Measurements from ENCODE around the gene MFNG.

The MFNG gene

GRCh38 chr22:37482244-37482643 lies 3.9 kb downstream of the MFNG start:
- peaks cover 87% of the 10 kb centered on the region for H3K36me3 ChIP-seq (ENCODE audit: control insufficient read depth, low read length)
- H3K9me2 ChIP-seq (replicated peaks; ENCODE audit: control insufficient read depth, low read length), result no peaks in the 10 kb centered on the region
- H3F3A ChIP-seq (ENCODE audit: control insufficient read depth, insufficient read depth), result peaks cover 27% of the 10 kb centered on the region
- H3K4me3 ChIP-seq (ENCODE audit: low read length), result peak overlapping the region; percentile 96
- H4K20me1 ChIP-seq (ENCODE audit: control insufficient read depth, insufficient read depth, low read depth, low read length), result peaks cover 11% of the 10 kb centered on the region; the same call in 1 of the 2 replicates
- no peaks in the 10 kb centered on the region for H3K27me3 ChIP-seq (ENCODE audit: control insufficient read depth, low read length)
- peaks cover 75% of the 10 kb centered on the region for H3K4me1 ChIP-seq (ENCODE audit: control insufficient read depth, low read length)
- peak overlapping the region; percentile 94 for H3K27ac ChIP-seq (ENCODE audit: low read depth, low read length)
- H3K79me2 ChIP-seq (ENCODE audit: control insufficient read depth, low read length), result peaks cover 92% of the 10 kb centered on the region
- TF ChIP-seq CTCF (IDR thresholded peaks at IDR 0.05; ENCODE audit: low read depth, low read length, poor library complexity, severe bottlenecking) (no peak), EZH2phosphoT487 (IDR thresholded peaks at IDR 0.05; ENCODE audit: borderline replicate concordance, low read length) (no peak)
- H3K4me2 ChIP-seq (ENCODE audit: low read length), result peak overlapping the region; percentile 100
- H3K9me3 ChIP-seq (ENCODE audit: control insufficient read depth, insufficient read depth, low read length), result no peaks in the 10 kb centered on the region

- Histone ChIP-seq H3K79me2 (ENCODE audit: control insufficient read depth, low read length) (peaks cover 89% of the 10 kb centered on the region), H3F3A (ENCODE audit: control insufficient read depth, insufficient read depth) (peaks cover 32% of the 10 kb centered on the region), H3K27me3 (ENCODE audit: control insufficient read depth, low read length) (no peaks in the 10 kb centered on the region), H3K9me3 (ENCODE audit: control insufficient read depth, insufficient read depth, low read length) (no peaks in the 10 kb centered on the region), H3K4me1 (ENCODE audit: control insufficient read depth, low read length) (peaks cover 75% of the 10 kb centered on the region), H3K4me3 (ENCODE audit: low read length) (peak overlapping the region; percentile 96), H3K4me2 (ENCODE audit: low read length) (peak overlapping the region; percentile 100), H3K36me3 (ENCODE audit: control insufficient read depth, low read length) (peaks cover 93% of the 10 kb centered on the region), H3K27ac (ENCODE audit: low read depth, low read length) (peak overlapping the region; percentile 94), H4K20me1 (ENCODE audit: control insufficient read depth, insufficient read depth, low read depth, low read length) (peaks cover 11% of the 10 kb centered on the region; the same call in 1 of the 2 replicates), H3K9me2 (replicated peaks; ENCODE audit: control insufficient read depth, low read length) (no peaks in the 10 kb centered on the region)
- TF ChIP-seq EZH2phosphoT487 (IDR thresholded peaks at IDR 0.05; ENCODE audit: borderline replicate concordance, low read length) (no peak), CTCF (IDR thresholded peaks at IDR 0.05; ENCODE audit: low read depth, low read length, poor library complexity, severe bottlenecking) (no peak)
Observed at GRCh38 chr22:37481347-37481907, 4.8 kb downstream of the MFNG start.

- Histone ChIP-seq H3K4me3 (ENCODE audit: low read length) (peak overlapping the region; percentile 96), H3K79me2 (ENCODE audit: control insufficient read depth, low read length) (peaks cover 90% of the 10 kb centered on the region), H3K9me2 (replicated peaks; ENCODE audit: control insufficient read depth, low read length) (no peaks in the 10 kb centered on the region), H3K4me2 (ENCODE audit: low read length) (peak overlapping the region; percentile 100), H4K20me1 (ENCODE audit: control insufficient read depth, insufficient read depth, low read depth, low read length) (peaks cover 11% of the 10 kb centered on the region; the same call in 1 of the 2 replicates), H3K27me3 (ENCODE audit: control insufficient read depth, low read length) (no peaks in the 10 kb centered on the region), H3K9me3 (ENCODE audit: control insufficient read depth, insufficient read depth, low read length) (no peaks in the 10 kb centered on the region), H3K27ac (ENCODE audit: low read depth, low read length) (peak overlapping the region; percentile 94), H3F3A (ENCODE audit: control insufficient read depth, insufficient read depth) (peaks cover 32% of the 10 kb centered on the region), H3K4me1 (ENCODE audit: control insufficient read depth, low read length) (peaks cover 81% of the 10 kb centered on the region), H3K36me3 (ENCODE audit: control insufficient read depth, low read length) (peaks cover 96% of the 10 kb centered on the region)
- no peak for TF ChIP-seq EZH2phosphoT487 (IDR thresholded peaks at IDR 0.05; ENCODE audit: borderline replicate concordance, low read length)
- TF ChIP-seq CTCF (IDR thresholded peaks at IDR 0.05; ENCODE audit: low read depth, low read length, poor library complexity, severe bottlenecking), result no peak
Observed at GRCh38 chr22:37480387-37481346, 5.5 kb downstream of the MFNG start.

All from DOHH2 (cell line).